Measurements from ENCODE around the gene SLC20A1.
"Not testable (repeated sequence)": the region's sequence is repeated elsewhere in the genome, so short reads cannot be mapped to it uniquely, and the experiment has no call there.

SLC20A1 gene

DNA sequence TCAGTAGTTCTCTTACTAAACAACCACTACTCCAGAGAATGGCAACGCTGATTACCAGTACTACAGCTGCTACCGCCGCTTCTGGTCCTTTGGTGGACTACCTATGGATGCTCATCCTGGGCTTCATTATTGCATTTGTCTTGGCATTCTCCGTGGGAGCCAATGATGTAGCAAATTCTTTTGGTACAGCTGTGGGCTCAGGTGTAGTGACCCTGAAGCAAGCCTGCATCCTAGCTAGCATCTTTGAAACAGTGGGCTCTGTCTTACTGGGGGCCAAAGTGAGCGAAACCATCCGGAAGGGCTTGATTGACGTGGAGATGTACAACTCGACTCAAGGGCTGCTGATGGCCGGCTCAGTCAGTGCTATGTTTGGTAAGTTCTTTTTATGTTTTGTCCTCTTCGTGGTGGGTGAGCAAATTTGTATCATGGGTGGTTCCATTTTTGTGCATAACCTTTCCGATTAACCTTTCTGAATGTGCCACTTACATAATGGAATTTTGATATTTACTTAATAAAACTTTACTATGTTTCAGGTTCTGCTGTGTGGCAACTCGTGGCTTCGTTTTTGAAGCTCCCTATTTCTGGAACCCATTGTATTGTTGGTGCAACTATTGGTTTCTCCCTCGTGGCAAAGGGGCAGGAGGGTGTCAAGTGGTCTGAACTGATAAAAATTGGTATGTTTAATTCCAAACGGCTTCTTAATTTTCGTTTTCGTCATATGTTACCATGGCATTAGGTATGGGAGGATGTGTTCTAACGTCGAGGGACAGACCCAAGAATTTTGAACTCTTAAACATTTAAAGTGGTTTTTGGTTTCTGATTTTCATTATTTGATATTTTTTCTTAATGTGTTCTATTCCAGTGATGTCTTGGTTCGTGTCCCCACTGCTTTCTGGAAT lies 1.3 kb downstream of the SLC20A1 start:
- no peak for DNase-seq

DNA sequence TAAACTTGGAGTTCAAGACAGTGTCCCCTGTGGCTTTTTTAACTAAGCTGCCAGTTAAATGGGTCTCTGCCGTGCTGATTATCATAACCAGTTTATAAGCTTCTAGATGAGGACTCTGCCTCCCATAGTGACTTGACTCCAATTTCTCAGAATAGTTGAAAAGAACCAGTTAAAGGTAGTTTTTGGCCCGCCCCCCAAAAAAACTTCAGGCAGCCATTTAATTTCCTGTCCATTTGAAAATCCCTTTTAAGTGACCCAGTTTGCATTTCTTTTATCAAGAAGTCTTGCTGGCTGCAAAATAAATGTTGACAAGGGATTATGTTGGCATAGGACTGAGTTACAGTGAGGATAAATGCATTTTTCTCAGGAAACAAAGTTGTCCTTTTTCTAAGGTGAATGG lies 2.3 kb downstream of the SLC20A1 start:
- no peak for DNase-seq

DNA sequence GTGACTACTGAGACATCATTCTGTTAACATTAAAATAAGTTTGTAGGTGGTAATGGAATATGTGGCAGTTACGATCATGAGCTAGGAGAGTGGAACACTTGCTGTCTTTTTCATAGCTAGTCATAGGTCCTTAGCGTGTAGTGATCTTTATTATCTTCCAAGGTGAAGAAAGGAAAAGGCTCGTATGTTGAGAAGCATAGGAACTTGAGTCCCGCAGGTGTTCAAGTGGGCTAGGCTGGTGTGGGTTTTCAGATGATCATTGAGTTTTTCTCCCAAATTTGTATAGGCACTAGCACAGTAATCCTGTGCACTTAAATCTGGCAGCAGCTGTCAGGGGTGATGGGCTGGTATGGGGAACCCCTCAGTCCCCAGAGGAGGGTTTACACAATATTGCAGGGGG lies 10.9 kb downstream of the SLC20A1 start:
- DNase-seq: no peak

DNA sequence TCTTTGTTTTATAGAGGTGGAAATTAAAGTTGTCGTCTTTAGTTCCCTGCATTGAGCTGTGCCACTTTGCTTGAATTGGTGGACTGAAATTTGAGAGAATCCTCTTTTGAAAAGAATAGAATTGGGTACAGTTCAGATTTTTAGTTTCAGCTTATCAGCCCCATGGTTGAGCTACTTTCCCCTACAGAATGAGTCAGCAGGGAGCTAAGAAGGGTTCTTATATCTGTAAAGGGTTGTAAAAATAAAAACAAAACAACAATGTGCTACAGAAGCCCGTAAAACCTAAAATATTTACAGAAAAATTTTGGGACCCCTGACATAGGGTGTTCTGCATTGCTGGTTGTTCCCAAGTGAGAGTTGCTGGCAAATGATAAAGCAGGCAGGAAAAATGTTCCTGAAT lies 12.6 kb downstream of the SLC20A1 start:
- DNase-seq: no peak

DNA sequence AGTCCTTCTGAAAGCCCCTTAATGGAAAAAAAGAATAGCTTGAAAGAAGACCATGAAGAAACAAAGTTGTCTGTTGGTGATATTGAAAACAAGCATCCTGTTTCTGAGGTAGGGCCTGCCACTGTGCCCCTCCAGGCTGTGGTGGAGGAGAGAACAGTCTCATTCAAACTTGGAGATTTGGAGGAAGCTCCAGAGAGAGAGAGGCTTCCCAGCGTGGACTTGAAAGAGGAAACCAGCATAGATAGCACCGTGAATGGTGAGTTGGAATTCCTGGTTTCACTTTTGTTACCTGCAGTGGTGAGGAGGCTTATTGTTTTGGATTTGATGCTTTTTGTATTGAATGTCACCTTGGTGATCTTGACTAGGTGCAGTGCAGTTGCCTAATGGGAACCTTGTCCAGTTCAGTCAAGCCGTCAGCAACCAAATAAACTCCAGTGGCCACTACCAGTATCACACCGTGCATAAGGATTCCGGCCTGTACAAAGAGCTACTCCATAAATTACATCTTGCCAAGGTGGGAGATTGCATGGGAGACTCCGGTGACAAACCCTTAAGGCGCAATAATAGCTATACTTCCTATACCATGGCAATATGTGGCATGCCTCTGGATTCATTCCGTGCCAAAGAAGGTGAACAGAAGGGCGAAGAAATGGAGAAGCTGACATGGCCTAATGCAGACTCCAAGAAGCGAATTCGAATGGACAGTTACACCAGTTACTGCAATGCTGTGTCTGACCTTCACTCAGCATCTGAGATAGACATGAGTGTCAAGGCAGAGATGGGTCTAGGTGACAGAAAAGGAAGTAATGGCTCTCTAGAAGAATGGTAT lies 13.3 kb downstream of the SLC20A1 start:
- no peak for DNase-seq

DNA sequence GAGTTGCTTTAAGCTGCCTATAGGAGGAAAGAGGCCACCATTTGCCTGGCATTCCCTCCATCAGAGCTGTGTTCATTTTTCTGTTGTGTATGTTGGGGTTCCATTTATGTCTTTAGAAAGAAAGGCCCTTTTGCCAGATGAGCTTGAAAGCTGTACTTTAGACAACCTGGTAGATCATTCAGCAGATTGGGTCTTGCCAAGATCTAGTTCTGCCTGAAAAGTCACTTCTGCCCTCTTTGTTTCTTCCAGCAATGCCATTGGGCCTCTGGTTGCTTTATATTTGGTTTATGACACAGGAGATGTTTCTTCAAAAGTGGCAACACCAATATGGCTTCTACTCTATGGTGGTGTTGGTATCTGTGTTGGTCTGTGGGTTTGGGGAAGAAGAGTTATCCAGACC lies 14.4 kb downstream of the SLC20A1 start:
- DNase-seq: no peak

DNA sequence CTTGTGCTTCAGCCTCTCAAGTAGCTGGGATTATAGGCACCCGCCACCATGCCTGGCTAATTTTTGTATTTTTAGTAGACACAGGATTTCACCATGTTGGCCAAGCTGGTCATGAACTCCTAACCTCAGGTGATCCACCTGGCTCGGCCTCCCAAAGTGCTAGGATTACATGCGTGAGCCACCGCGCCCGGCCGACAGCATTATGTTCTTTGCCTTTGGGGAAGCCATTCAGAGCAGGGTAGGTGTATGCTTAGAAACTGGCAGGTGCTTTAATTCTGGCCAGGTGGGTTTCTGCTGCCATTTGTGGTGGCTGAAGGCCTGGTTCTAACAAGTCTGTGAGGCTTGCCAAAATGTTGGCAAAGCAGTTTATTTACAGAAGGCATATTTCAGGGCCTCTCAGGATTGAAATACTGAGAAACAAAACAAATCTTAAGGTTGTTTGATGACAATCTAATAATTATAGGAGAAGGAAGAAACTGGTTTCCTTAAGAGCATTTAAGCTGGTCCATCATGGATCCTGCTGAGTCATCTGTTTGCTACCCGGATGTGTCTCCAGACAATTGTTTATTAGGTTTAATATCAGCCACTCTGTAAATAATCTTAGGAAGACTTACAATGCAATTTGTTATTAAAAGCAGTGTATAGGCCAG lies 16.0 kb downstream of the SLC20A1 start:
- no peak for DNase-seq

DNA sequence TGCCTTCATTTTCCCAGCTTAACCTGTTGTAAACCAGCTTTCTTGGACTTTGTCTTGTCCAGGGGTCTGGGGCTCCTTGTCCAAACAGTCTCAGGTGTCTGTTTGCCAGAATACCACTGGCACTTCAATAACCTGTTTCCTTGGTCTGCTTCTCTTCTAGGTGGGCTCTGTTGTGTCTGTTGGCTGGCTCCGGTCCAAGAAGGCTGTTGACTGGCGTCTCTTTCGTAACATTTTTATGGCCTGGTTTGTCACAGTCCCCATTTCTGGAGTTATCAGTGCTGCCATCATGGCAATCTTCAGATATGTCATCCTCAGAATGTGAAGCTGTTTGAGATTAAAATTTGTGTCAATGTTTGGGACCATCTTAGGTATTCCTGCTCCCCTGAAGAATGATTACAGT lies 17.0 kb downstream of the SLC20A1 start:
- DNase-seq: no peak

DNA sequence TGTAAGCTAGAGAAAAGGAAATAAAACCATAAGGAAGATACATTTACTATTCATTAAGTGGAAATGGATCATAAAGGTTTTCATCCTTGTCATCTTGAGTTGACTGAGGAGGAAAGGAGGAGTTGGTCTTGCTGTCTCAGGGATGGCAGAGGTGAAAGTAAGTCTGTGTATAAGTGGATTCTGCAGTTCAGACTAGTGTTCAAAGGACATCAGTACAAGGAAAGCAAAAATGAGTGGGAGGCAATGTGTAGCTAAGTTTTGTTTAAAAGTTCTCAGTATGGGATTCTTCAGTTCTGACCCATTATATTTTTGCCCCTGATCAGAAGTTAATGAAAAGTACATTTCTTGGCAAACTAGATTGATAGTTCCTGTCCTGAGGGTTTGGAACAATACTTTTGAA lies 18.9 kb downstream of the SLC20A1 start:
- no peak for DNase-seq

DNA sequence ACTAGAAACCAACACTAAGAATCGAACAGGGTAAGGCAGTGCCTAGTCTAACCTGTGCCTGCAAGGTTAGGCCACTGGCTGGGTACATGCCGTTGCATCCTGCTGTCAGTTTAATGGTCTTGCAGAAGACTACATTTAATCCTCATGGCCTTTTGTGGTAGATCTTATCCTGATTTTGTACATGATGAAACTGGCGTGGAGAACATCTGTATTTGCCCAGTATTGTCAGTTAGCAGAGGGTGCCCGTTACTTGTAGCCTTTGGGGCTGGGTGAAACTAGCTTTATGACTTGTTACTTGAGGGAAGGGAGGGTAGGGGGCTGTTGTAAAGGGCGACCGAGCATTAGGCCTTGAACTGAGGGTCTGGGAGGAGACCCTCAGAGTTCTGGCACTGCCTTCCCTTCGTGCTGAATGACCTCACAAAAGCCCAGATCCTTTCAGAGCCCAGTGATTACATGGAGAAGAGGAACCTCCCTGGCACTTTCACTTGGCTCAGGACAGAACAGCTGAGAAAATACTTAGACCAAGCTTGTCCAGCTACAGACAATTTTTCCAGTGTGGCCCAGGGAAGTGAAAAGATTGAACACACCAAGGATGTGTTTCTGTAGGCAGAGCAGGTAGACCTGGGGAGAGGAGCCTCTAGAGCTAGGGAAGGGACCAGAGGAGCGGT lies 19.5 kb downstream of the SLC20A1 start:
- DNase-seq: no peak

DNA sequence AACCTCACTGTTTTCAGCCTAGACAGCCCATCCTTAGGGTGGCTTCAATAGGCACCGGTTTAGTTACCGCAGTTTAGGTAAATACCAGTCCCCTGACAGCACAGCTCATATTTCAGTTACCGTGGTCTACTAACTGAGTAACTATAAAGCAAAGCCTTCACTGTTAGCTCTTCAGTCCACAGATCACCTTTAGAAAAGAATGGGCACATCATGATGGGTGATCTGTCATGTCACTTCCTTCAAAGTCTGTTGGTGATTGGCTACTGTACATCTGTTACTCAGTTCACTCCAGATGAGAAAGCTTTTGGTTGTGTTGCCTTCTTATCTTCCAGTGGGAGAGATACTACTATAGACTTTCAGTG lies 21.0 kb downstream of the SLC20A1 start:
- no peak for DNase-seq

DNA sequence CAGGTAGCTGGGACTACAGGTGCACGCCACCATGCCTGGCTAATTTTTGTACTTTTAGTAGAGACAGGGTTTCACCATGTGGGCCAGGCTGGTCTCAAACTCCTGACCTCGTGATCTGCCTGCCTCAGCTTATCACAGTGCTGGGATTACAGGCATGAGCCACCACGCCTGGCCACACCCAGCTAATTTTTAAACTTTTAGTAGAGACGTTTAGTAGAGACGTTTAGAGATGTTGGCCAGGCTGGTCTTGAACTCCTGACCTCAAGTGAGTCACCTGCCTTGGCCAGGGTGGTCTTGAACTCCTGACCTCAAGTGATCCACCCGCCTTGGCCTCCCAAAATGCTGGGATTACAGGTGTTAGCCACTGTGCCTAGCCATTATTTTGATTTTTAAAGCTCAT lies 21.8 kb downstream of the SLC20A1 start:
- DNase-seq: not testable (repeated sequence)

DNA sequence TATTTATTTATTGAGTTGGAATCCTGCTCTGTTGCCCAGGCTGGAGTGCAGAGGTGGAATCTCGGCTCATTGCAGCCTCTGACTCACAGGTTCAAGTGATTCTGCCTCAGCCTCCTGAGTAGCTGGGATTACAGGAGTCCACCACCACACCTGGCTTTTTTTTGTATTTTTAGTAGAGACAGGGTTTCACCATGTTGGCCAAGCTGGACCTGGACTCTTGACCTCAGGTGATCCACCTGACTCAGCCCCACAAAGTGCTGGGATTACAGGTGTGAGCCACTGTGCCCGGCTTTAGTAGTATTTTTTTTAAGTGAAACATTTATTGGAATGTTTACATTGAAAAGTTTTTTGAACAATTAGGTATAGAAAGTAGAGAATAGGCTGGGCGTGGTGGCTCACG lies 23.9 kb downstream of the SLC20A1 start:
- no peak for DNase-seq

DNA sequence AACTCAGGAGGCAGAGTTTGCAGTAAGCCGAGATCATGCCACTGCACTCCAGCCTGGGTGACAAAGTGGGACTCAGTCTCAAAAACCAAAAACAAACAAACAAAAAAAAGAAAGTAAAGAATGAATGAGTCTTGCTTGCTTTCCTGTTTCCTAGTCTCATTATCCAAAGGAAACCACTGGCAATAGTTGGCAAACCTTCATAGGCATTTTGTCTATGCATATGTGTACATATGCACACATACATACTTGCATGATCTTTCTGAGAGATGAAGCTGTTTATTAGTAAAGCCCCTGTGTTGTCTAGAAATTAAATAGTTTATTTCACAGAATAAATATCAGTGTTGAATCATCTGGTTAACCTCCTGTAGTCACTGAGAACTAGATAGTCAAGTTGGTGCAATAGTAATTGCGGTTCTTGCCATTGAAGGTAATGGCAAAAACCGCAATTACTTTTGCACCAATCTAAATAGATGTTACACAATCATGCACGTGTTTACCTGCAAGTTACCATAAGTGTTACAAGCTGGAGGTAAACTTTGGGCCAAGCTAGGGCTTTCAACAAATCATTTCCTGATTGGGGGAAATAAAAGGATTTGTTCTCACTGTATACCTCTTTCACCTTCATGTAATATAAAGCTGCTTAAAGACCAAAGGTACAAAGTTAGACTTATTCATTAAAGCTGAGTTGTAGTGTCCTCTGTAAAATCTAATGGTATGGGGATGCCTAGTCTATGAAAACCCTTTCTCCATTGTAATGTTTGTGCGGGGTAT lies 24.7 kb downstream of the SLC20A1 start:
- no peak for DNase-seq

DNA sequence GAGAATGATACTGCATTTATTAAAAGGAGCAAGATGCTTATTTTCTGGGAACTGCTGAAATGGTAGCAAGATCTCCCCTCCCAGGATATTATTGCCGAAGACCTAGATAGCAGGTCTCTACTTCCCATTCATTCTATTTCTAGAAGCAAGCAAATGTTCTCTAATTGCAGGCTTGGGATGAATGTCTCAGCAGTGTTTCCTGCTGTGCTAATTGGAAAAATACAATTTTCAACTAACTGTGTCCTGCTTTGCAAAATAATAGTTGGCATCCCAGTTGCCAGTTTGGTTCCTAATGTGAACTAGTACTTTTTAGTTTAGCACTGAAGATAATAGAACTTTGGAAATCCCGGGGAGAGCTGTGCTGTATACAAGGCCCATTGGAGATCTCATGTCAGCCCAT lies 26.1 kb downstream of the SLC20A1 start:
- DNase-seq: no peak

DNA sequence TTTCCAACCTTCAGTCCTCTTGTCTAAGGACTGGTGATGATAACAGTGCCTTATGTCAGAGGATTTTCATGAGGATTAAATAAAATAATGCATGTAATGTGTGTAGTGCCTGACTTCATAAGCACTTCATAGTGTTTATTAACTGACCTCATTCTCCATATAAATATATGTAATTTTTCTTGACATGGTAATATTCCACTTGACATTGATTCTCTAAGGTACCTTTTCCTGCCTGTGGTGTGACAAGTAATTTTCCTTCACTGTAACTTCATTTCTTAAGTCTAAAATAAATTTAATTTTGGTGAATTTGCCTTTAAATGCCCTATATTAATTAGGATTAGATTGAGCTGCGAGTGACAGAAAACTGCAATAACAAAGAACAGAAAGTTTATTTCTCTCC lies 27.3 kb downstream of the SLC20A1 start:
- no peak for DNase-seq

DNA sequence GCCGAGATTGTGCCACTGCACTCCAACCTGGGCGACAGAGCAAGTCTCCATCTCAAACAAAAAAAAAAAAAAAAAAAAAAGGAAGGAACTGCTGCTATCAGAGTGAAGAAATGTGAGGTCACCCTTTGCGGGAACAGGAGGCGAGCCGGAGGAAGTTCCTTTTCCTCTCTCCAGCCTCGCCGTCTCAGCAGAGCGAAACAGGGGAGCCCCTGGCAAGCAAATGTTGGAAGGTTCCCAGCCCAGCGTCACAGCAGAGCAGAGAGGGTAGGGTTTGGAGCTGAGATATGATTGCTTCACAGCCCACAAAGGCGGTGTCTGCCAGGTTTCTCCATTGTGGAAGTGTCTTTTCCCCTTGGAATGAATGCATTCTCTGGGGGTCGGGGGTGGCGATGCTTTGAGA lies 28.5 kb downstream of the SLC20A1 start:
- DNase-seq: no peak

DNA sequence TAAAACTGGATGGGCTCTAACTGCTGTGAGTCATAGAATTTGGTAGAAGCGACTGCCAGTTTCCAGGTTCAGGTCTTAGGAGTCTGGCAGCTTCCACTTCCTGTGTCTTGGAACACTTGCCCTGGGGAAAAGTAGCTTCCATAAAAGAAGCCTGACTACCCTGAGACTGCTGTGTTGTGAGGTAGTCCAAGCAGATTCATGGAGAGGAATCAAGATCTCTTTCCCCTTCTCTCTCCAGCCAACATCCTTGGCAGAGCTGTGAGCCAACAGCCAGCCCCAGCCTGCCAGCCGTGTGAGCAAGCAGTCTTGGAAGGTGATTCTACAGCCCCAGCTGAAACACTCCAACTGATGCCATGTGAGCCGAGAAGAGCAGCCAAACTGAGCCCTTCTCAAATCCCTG lies 33.7 kb downstream of the SLC20A1 start:
- DNase-seq: no peak

DNA sequence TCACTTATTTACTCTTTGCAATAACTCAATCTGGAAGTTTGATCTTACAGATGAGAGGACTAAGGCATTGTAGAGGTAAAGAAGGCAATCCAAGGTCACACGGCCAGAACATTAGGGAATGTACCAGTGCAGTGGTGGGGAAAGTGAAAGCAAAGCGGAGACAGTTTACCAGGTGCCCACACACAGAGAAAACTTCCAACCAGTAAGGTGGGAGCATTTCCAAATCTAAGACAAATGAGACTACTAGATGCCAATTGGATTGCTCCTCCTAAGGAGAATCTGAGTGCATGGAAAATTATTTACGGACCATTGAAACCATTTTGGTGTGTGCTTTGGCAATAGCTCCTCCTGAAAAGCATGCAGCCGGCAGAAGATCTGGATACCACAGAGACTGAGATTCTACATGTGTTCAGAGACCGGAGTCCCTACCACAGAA lies 34.9 kb downstream of the SLC20A1 start:
- DNase-seq: no peak

DNA sequence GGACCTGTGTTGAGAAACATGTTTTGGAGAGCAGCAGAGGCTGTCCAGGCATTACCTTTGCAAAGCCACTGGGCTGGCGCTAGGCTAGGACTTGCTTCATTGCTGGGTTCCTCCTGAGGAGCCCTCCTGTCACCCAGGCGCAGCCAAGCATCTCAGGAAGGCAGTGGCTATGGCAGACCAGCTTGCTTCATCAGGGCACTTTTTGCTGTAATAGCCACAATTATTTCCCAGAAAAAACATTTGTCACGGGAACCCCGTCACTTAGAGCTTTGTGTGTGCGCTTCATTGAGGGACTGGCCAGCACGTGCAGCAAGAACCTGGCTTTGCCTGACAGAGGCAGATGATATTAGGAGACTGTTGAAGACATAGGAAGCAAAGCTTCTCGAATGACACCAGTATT lies 36.4 kb downstream of the SLC20A1 start:
- no peak for DNase-seq

DNA sequence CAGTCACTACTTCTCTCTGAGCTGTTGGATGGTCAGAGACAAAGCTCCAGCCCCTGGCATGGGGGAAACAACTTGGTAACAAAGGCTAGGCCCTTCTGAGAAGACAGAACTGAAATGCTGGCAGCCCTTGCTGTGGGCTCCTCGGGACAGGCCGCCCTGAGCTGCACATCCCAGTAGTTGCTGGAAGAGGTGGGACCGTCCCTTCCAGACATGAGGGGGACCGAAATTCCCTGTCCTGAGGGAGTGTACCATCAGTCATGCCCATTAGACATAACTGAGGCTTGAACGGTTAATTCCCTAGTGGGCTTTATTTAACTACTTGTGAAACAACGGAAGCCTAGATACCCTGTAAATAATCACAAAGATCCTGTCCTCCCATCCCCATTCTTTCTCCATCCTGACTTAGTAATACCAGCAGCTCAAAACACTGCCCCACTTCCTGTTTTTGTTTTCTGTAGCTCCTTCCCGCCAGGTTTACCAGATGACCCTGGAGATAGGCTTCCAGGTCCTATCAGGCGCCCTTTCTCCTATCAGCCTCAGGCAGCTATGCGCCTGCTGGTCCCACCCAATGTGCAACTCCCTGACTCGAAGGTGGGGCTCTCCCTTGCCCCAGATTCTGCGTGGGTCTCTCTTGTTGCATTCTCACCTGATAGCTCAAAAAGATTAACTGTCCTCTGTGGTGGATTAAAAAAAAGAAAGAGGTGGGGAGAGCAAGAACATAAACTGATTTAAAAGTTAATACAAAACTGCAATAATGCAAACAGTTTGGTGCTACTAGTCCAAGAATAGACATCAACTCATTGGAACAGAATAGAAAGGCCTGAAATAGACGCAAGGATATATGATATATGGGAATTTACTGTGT lies 38.0 kb downstream of the SLC20A1 start:
- no peak for DNase-seq

Data from stimulated activated CD4-positive, alpha-beta T cell treated with anti-CD3 and anti-CD28 coated beads, Interleukin-12 subunit alpha, Interleukin-12 subunit beta, amount 100 ng/mL, for 4 hours (primary cell).